Hypothalamus (tissue), 51 donors: ENCODE measurements around the gene PTCH2.
A peak's percentile ranks its signal among the peaks of the same experiment; 100 is the strongest.

Experiments
- DNase-seq, 51 donors: peaks; one replicate each; lab custom pipeline; 2025; lab: John Stamatoyannopoulos, UW

The PTCH2 gene, protein sequence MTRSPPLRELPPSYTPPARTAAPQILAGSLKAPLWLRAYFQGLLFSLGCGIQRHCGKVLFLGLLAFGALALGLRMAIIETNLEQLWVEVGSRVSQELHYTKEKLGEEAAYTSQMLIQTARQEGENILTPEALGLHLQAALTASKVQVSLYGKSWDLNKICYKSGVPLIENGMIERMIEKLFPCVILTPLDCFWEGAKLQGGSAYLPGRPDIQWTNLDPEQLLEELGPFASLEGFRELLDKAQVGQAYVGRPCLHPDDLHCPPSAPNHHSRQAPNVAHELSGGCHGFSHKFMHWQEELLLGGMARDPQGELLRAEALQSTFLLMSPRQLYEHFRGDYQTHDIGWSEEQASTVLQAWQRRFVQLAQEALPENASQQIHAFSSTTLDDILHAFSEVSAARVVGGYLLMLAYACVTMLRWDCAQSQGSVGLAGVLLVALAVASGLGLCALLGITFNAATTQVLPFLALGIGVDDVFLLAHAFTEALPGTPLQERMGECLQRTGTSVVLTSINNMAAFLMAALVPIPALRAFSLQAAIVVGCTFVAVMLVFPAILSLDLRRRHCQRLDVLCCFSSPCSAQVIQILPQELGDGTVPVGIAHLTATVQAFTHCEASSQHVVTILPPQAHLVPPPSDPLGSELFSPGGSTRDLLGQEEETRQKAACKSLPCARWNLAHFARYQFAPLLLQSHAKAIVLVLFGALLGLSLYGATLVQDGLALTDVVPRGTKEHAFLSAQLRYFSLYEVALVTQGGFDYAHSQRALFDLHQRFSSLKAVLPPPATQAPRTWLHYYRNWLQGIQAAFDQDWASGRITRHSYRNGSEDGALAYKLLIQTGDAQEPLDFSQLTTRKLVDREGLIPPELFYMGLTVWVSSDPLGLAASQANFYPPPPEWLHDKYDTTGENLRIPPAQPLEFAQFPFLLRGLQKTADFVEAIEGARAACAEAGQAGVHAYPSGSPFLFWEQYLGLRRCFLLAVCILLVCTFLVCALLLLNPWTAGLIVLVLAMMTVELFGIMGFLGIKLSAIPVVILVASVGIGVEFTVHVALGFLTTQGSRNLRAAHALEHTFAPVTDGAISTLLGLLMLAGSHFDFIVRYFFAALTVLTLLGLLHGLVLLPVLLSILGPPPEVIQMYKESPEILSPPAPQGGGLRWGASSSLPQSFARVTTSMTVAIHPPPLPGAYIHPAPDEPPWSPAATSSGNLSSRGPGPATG

DNA sequence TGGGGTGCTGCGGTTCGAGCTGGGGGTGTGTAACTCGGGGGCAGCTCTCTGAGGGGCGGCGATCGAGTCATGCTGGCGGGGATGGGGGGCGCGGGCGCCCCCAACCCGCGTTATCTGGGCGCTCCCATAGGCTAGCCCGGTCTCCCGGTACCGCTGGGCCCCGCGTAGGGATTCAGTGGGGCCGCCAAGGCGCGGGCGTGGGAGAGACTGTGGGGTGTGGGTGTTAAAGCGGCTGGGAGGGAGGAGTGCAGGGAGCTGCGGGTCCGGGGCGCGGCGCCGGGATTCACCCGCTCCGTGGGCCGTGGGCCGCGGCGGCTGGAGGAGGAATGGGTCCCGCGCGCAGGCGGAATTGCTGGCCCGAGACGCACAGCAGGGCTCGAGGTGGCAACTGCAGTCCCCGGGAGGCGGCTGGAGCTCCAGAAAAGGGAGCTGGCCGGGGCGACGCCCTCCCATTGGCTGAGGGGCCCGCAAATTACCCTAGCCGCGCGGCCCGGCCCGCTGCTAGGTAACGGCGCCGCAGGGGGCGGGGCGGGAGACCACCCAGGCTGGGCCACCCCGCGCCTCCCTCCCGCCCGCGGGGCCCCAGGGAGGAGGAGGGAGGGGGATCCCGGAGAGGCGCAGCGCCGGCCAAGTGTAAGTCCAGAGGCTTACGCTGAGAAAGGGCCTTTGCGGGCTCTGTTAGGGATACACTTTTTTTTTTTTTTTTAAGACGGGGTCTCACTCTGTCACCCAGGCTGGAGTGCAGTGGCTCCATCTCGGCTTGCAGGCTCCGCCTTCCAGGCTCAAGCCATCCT is at the start of gene PTCH2:
Gene PTCH2 (minus strand): TSS at position 392 of the 794 bp plus-strand sequence. CDS start 321 bp downstream, at position 71.
- peak in 43 of 51 donors; percentile 7 to 84 (median 61) for DNase-seq

DNA sequence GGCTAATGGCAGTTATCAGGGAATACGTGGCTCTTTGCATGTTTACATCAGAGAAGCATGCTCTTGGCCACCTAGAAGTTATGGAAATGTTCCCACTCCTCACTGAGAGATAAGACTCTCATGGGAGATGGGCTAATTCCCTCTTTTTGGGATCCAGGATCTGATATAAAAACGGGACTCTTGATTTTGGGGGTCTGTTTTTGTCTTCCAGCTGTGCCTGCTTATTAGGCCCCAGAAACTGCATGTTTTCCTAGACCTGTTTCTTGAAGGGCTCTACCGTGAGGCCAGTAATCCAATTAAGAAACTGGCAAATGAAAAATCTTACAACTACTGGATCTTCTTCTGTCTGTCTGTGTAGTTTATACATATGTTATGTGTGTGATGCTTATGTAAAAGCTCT is 47.0 kb upstream of the PTCH2 start:
- no peak for DNase-seq

DNA sequence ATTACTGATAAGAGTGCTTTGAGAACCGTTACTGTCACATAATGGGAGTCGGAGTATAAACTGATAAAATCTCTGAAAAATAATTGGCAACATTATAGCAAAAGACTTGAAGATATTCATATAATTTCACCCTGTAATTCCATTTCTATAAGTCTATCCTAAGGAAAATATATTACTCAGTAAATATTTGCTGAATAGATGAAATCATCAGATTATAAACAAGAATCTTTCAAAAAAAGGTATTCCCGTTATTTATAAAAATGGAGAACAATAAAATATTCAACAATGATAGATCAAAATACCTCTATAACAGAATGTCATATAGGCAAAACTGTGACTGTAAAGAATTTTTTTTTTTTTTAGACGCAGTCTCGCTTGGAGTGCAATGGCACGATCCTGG is 42.4 kb upstream of the PTCH2 start:
- DNase-seq: no peak

DNA sequence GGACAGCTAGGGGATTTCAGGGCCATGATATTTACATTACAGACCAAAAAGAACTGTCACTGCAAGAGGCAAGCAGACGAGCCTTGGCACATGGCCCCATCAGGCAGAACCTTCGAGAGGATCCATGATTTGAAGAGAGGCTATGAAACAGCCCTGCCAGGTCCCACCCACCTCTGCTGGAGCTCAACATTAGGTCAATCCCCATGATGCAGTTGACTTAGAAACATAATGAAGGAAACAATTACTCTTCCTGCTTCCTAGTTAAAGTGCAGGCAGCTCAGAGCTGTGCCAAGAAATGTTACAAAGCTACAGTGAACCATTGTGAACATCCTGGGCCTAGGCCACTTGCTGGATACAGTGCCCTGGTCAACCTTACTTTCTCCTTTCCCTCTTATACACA is 41.7 kb upstream of the PTCH2 start:
- DNase-seq: peak in 23 of 51 donors; percentile 1 to 63 (median 11)

DNA sequence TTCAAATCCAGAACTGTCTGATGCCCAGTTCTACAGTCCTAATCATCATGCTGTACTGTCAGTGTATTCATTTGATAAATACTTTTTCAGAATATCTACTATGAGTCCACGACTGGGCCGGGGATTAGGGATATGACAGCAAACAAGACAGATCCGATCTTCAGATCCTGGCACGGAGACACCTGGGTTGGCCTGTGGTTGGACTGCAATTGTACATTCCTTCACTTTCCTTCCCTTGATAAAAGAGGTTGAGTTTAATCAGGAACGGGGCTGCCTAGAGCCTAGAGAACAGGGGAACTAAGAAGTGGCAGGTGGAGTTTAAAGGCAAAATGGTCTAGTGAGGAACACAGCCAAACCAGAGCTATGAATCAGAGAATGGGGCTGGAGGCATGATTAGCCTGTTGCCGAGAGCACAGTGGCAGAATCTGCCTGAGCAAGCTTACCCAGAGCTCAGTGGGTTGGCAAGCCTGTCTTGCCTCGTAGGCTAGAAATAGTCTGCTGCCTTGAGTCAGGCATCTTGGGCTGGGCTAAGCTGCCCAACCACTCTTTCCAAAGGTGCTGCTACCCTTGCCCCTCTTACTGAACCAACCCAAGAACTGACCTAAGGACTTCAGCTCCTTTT is 38.1 kb upstream of the PTCH2 start:
- DNase-seq: peak in 14 of 51 donors; percentile 2 to 55 (median 12)

DNA sequence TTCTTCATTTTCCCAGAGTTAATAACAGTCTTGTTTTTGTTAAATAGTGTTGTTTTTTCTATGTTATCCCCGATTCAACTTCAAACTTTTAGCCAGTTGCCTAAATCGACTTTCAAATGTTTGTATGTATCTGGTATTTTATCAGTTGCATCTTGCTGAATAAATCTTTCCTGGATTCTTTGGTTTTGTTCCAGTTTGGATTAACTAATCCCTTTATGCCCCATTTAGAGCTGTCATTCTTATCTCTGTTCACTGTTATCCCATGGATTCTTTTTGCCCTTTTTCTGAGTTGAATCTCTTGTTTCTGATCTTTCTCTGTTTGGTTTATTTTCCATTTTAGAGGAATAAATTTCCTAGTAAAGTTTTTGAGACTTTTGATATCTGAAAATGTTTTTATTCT is 31.1 kb upstream of the PTCH2 start:
- no peak for DNase-seq

DNA sequence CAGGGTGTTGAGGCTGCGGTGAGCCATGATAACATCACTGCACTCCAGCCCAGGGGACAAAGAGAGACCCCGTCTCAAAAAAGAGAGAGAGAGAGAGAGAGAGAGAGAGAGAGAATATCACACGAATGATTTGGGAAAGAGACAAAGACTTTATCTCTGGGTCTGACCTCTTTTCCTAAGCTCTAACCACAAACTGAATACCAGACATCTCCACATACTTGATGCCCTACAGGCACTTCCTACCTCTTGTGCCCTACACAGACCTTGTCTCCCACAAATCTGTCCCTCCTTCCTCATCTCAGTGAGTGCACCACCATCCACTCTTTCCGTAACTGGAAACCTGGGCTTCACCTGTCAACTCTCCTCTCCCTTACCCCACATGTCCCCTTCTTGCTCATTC is 27.0 kb upstream of the PTCH2 start:
- DNase-seq: no peak

DNA sequence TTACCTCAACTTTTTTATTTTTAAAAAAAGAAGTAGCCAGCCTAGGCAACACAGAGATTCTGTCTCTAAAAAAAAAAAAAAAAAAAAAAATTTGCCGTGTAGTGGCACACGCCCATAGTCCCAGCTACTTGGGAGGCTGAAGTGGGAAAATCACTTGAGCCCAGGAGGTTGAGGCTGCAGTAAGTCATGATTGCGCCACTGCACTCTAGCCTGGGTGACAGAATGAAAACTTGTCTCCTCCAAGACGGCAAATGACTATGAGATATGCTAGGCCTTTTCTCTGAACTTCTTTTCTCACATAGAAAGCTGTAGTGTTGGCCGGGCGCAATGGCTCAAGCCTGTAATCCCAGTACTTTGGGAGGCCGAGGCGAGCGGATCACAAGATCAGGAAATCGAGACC is 24.7 kb upstream of the PTCH2 start:
- DNase-seq: no peak

DNA sequence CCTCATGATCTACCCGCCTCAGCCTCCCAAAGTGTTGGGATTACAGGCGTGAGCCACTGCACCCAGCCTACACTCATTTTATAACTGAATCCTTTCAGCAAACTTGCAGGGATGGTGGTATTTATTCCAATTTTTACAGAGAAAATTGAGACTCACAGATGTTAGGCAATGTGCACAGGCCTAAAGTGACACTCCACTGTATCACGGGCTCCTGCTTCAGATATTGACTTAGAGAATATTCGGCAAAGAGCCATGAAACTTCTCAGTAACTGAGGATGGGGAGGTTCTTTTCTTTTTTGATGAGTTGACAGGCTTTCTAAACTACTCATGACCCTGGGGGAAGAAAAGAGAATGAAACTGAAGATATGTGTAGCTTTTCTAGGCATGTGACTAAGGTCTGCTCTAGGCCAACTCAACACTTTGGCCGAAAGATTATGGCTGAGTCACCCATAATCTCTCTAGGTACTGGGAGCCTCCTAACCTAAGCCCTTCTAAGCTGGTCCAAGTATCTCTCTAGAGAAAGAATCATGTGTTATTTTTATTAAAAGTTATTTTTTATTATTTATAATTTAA is 19.9 kb upstream of the PTCH2 start:
- DNase-seq: no peak

DNA sequence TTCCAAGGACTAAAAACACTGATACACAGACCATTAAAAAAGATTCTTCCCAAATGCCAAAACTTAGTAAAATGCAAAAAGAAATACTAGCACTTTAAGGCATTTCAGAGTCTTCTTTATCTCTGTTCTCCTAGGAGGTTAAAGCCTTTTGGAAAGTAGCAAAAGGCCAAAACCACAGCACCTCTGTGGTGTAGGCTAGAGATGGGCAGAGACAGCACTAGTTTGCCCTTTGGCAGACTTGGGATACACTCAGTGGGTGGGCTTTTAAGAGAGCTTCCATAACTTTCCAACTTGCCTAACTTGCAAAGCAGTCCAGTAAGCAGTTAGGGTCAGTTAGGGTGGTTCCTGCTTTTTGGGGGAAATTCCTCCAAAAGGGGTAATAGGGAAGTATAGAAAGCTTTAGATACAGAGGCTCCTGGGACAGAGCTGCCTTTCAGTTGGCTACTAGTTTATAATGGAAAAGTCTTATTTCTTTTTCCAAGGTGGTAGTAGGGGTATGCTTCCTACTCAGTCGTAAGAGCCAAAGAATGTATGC is 17.9 kb upstream of the PTCH2 start:
- no peak for DNase-seq

DNA sequence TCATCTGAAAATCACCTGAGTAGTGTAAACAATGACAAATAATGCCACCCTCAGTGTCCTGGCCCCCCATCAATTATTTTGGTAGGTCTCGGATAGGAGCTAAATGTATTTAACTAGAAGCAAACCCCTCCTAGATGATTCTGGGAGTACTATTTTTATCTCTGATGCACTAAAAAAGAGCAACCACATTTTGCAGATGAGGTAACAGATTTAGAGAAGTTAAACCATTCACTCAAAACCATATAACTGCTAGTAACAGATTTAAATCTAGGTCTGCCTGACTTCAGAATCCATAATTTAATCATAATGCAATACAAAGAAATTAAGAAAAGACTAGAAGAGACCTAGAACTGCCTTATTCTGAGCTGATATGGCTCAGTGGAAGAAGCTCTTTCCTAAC is 17.3 kb upstream of the PTCH2 start:
- no peak for DNase-seq

DNA sequence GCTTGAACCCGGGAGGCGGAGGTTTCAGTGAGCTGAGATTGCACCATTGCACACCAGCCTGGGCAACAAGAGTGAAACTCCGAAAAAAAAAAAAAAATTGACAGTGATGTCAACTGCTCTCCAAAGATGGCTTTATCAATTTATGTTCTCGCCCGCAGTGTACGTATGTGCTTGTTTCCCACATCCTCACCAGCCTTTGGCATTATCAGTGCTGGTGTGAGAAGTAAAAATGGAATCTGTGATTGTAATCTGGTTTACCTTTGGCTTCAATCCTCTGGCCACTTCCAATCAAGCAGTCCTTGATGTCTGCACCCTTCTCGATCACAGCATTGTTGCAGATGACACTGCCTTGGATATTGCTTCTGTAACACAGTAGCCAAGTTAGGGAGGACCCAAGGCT is 14.4 kb upstream of the PTCH2 start:
- no peak for DNase-seq

DNA sequence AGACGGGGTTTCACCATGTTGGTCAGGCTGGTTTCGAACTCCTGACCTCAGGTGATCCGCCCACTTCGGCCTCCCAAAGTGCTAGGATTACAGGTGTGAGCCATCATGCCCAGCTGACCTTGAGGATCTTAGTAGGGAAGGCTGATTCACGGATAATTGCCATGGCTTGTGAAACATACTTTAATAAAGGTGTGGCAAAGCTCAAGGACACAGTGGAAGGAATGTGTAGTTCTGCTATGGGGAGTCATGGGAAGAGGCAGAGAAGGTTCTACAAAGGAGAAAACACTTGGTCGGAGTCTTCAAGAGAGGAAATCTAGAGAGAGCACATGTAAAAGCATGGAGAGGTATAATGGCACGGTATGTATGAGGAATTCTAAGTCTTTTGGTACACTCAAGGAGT is 12.7 kb upstream of the PTCH2 start:
- no peak for DNase-seq

DNA sequence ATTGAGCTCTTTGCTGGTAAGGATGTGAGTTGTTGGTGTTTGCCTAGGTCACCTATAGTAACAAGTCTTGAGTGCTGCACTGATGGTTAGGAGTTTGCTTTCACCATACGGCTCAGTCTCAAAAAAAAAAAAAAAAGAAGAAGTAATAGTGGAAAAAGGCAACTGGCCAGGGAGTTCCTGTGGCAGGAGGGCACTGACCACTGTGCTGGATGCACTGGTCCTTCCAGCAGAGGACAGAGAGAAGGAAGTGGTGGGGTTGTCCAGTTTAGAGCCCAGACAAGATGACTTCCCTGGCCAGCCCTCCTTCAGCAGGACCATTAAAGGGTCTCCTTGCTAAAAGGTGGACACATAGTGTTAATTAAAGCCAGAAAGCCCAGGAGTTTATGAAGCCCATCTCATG is 11.9 kb upstream of the PTCH2 start:
- DNase-seq: peak in 3 of 51 donors; percentile 4 to 8 (median 5)

DNA sequence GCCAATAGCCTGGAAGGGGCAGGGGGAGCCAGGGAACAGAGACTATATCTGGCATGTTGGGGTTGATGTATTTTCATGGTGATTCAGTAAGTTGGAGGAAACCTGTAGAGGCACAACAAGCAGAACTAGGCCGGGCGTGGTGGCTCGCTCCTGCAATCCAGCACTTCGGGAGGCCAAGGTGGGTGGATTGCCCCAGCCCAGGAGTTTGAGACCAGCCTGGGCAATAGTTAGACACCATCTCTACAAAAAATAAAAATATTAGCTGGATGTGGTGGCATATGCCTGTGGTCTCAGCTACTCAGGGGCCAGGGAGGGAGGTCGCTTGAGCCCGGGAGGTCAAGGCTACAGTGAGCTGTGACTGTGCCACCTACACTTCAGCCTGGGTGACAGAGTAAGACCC is 10.1 kb upstream of the PTCH2 start:
- DNase-seq: no peak

DNA sequence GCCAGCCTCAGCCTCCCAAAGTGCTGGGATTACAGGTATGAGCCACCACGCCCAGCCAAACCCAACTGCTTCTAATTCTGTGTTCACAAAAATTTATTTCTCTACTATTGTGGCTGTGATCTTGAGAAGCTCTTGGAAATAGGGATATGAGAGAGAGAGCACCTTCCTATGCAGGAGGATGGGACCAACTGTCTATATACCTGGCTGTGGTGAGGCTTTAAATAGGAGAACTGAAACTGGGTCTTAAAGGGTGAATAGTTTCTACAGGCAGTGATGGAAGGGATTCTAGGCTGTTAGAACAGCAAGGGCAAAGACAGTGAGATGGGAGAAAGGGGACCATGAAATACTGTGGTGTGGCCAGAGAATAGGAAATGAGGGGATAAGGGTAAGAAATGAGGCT is 8.3 kb upstream of the PTCH2 start:
- no peak for DNase-seq

DNA sequence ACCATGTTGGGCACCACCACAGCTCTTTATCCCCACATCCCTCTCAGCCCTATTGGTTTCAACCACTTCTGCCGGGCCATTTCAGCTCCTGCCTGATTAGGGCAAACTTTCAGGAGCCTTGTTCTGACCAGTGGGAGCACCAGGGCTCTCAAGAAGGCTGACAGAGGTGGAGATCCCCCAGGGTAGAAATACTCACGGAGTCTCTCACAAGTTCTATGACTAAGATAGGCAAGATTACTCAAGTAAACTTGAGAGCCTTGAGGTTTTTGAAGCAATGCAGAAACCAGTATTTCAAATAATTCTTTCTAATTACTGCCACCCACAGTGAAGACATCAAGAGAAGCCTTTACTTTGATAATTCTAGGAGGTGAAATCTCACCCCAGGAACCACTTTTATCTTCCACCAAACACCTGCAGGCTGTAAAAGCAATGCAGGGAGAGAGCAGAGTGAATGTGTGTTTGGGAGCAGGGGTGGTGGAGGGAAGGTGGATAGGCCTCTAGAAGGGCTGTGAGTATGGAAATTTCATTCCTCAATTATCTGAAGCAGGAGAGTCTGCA is 6.6 kb upstream of the PTCH2 start:
- no peak for DNase-seq

DNA sequence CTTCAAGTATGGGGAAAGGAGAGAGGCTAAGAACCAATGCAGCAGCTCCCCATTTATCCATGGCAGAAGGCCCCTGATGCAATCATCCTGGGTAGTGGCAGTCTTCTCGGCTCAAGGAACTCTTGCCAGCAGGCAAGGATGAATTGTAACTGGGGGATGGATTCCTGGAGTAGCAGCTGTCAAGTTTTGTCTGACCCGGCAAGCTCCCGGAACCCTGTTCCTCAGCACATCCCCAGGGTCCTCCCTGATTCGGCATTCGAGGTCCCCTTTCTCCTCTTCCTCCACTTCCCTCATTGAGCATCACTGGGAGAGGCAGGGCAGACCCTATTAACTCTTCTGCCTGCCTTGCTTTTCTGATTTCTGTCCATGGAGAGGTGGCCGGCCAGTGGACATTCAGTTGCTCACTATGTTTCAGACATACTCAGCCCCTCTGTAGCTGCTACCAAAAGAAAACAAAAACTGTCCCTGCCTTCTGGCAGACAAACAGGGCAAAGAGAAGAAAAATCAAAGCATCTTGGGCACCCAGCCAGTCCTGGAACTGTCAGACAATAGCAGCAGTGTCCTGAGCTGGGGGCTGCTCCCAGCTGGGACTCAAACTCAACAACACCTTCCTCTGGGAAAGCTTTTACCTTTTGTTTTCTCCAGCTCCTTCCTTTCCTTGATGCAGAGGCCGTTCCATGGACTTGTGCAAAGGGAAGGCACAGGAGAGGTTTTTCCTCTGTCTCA is 5.6 kb upstream of the PTCH2 start:
- peak in 32 of 51 donors; percentile 5 to 64 (median 34) for DNase-seq
